NCI-H2171 treated with DMSO at 0.1 percent for 48 hours (cell line): Measurements from ENCODE around the gene BATF.

Source experiments
- DNase-seq: peaks from one replicate; lab custom pipeline; 2025; lab: John Stamatoyannopoulos, UW

BATF gene

GRCh38 chr14:75533791-75534555 lies 11.7 kb downstream of the BATF start:
- no peak for DNase-seq

GRCh38 chr14:75535164-75535898 lies 13.1 kb downstream of the BATF start:
- DNase-seq, result no peak

GRCh38 chr14:75537071-75537470 lies 14.8 kb downstream of the BATF start:
- no peak for DNase-seq

- DNase-seq, result no peak
Observed at GRCh38 chr14:75539162-75539560, 16.9 kb downstream of the BATF start.

GRCh38 chr14:75539561-75540478 lies 17.6 kb downstream of the BATF start:
- no peak for DNase-seq

GRCh38 chr14:75540479-75540851 lies 18.2 kb downstream of the BATF start:
- DNase-seq, result no peak

GRCh38 chr14:75542588-75543091 lies 20.4 kb downstream of the BATF start:
- DNase-seq, result no peak

GRCh38 chr14:75543253-75543652 lies 21.0 kb downstream of the BATF start:
- DNase-seq, result no peak

GRCh38 chr14:75543786-75544185 lies 21.5 kb downstream of the BATF start:
- DNase-seq, result no peak

GRCh38 chr14:75545907-75546306 lies 23.6 kb downstream of the BATF start:
- DNase-seq, result no peak

GRCh38 chr14:75547552-75548250 lies 25.4 kb downstream of the BATF start:
- no peak for DNase-seq

- no peak for DNase-seq
Observed at GRCh38 chr14:75548544-75548943, 26.3 kb downstream of the BATF start.

GRCh38 chr14:75549169-75549568 lies 26.9 kb downstream of the BATF start:
- no peak for DNase-seq

- no peak for DNase-seq
Observed at GRCh38 chr14:75551021-75551420, 28.8 kb downstream of the BATF start.

- no peak for DNase-seq
Observed at GRCh38 chr14:75553157-75553556, 30.9 kb downstream of the BATF start.

- DNase-seq, result no peak
Observed at GRCh38 chr14:75553761-75554364, 31.6 kb downstream of the BATF start.

GRCh38 chr14:75554482-75554881 lies 32.2 kb downstream of the BATF start:
- no peak for DNase-seq

GRCh38 chr14:75558440-75558839 lies 36.2 kb downstream of the BATF start:
- DNase-seq, result no peak

GRCh38 chr14:75559045-75559444 lies 36.8 kb downstream of the BATF start:
- DNase-seq, result no peak

GRCh38 chr14:75559451-75560222 lies 37.4 kb downstream of the BATF start:
- DNase-seq, result no peak
